VCaP (cell line): ENCODE measurements around the gene THOC5.
"Not testable (repeated sequence)": the region's sequence is repeated elsewhere in the genome, so short reads cannot be mapped to it uniquely, and the experiment has no call there.

Experiments used
- H3K27ac ChIP-seq: fragments of 450-650 bp; 2 replicates; pipeline ENCODE4 v1.5.1; 2017
- TF ChIP-seq, protein P1 (sequence below): fragments of 450-650 bp; conservative IDR thresholded peaks from 2 replicates; pipeline ENCODE4 v1.5.1; 2017; ENCODE audit warnings: mild to moderate bottlenecking, moderate library complexity

THOC5 gene

DNA sequence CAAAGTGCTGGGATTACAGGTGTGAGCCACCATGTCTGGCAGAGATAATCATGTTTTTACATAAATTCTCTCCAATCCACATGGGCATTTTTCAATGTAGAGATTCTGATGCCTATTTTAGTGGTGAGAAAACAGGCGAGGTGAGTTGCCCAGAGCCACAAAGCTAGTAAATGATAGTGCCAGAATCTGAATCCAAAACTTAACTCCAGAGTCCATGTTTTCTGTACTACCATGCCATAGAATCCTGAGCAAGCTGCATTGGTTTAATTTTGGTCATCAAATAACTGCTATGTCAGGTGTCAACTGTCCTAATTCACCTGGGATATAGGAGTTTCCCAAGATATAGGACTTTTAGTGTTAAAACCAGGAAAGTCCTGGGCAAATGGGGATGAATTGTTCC is 59.9 kb downstream of the THOC5 start:
- H3K27ac ChIP-seq = no peak overlapping the region
- TF ChIP-seq, protein P1, sequence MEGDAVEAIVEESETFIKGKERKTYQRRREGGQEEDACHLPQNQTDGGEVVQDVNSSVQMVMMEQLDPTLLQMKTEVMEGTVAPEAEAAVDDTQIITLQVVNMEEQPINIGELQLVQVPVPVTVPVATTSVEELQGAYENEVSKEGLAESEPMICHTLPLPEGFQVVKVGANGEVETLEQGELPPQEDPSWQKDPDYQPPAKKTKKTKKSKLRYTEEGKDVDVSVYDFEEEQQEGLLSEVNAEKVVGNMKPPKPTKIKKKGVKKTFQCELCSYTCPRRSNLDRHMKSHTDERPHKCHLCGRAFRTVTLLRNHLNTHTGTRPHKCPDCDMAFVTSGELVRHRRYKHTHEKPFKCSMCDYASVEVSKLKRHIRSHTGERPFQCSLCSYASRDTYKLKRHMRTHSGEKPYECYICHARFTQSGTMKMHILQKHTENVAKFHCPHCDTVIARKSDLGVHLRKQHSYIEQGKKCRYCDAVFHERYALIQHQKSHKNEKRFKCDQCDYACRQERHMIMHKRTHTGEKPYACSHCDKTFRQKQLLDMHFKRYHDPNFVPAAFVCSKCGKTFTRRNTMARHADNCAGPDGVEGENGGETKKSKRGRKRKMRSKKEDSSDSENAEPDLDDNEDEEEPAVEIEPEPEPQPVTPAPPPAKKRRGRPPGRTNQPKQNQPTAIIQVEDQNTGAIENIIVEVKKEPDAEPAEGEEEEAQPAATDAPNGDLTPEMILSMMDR = no peak

DNA sequence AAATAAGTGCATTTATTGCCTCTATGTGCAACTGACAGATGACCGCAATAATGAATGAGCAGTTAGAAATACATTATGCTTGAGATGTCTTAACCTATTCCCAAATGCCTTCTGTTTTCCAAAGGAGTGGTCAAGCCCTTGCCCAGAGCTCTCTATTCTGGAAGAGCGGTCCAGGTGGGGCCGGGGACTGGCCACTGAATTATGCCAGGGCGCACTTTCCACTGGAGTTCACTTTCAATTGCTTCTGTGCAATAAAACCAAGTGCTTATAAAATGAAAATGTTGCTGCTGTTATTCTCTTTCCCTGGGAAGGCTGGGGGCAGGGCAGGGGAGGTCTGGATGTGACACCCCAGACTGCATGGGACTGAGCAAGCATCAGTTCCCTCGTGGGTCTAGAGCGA is 62.5 kb downstream of the THOC5 start:
- no peak overlapping the region for H3K27ac ChIP-seq
- TF ChIP-seq, protein P1 = no peak

DNA sequence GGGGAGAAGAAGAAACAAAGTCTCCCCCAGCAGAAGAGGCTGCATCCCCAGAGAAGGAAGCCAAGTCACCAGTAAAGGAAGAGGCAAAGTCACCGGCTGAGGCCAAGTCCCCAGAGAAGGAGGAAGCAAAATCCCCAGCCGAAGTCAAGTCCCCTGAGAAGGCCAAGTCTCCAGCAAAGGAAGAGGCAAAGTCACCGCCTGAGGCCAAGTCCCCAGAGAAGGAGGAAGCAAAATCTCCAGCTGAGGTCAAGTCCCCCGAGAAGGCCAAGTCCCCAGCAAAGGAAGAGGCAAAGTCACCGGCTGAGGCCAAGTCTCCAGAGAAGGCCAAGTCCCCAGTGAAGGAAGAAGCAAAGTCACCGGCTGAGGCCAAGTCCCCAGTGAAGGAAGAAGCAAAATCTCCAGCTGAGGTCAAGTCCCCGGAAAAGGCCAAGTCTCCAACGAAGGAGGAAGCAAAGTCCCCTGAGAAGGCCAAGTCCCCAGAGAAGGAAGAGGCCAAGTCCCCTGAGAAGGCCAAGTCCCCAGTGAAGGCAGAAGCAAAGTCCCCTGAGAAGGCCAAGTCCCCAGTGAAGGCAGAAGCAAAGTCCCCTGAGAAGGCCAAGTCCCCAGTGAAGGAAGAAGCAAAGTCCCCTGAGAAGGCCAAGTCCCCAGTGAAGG is 64.3 kb downstream of the THOC5 start:
- H3K27ac ChIP-seq = not testable (repeated sequence)

DNA sequence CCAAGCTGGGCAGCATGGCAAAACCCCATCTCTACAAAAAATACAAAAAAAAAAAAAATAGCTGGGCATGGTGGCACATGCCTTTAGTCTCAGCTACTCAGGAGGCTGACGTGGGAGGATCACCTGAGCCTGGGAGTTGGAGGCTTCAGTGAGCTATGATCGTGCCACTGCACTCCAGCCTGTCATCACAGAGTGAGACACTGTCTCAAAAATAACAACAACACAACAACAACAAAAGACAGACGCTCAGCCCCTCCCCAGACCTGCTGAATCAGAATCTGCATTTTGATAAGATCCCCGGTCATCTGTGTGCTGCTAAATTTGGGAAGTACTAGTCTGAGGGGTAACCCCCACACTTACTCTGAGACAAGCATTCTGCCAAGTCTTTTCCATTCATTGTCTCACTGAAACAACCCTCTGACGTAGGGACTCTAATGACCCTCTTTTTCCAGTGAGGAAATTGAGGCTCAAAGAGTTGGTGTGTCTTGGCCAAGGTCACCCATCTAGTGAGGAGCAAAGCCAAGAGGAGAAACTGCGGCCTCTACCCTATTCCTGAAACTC is 66.1 kb downstream of the THOC5 start:
- TF ChIP-seq, protein P1 = no peak
- H3K27ac ChIP-seq = no peak overlapping the region

DNA sequence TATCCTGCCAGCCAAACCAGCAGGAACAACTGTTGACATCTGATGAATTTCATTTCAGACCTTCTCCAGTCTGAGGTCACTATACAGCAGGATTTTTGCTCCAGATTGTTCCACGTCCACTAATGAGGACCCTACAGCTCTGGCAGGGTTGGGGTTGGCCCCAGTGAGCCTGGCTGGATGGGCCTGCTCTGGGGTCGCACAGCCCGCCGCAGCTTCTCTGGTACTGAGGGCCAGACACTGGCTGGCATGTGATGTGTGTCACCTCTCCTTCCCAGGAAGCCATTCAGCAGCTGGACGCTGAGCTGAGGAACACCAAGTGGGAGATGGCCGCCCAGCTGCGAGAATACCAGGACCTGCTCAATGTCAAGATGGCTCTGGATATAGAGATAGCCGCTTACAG is 68.1 kb downstream of the THOC5 start:
- TF ChIP-seq, protein P1 = no peak
- no peak overlapping the region for H3K27ac ChIP-seq

DNA sequence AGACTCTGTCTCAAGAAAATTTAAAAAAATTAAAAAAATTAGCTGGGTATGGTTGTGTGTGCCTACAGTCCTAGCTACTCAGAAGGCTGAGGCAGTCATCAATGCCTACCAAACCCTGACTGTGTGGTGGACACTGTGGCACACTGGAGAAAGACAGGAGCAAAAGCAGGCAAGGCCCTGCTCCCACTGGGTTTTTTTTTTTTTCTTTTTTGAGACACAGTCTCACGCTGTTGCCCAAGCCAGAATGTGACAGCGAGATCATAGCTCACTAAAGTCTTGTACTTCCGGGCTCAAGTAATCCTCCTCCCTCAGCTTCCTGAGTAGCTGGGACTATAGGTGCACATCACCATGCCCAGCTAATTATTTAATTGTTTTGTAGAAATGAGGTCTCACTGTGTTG is 68.9 kb downstream of the THOC5 start:
- TF ChIP-seq, protein P1 = no peak
- H3K27ac ChIP-seq = no peak overlapping the region

DNA sequence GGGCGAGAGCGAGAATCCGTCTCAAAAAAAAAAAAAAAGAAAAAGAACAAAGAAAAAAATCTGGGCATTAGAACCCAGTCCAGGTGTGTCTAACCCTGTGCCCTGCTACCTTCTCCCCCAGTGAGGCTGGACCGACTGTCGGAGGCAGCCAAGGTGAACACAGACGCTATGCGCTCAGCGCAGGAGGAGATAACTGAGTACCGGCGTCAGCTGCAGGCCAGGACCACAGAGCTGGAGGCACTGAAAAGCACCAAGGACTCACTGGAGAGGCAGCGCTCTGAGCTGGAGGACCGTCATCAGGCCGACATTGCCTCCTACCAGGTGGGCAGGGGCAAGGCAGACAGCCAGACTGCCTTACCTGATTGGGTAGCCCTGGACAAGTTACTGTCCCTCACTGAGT is 70.3 kb downstream of the THOC5 start:
- H3K27ac ChIP-seq = no peak overlapping the region
- TF ChIP-seq, protein P1 = no peak

DNA sequence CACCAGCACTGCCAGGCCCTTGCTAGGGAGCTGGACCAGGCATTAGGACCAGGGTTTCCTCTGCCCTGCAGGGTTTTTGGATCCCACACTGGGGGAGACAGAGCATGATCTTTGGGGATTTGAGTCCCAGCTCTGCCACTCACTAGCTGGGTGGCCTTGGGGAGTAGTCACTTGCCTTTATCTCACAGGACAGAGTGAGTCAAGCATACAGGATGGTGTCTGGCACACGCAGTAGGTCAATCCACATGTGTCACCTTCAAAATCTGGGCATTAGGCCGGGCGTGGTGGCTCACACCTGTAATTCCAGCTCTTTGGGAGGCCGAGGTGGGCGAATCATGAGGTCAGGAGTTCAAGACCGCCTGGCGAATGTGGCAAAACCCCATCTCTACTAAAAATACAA is 70.8 kb downstream of the THOC5 start:
- TF ChIP-seq, protein P1 = no peak
- no peak overlapping the region for H3K27ac ChIP-seq
